GM10248 (cell line): ENCODE measurements around the gene PLAAT2.

Experiments
- CTCF ChIA-PET: fragments of 300-600 bp; sonication (Branson Sonifier 250); formaldehyde crosslinking; extraction: SDS; loops from one replicate; lab custom pipeline; 2021; ENCODE audit warnings: antibody characterized with exemption; lab: Yijun Ruan, JAX
- POLR2A ChIA-PET: fragments of 350-650 bp; sonication (Branson Sonifier 250); formaldehyde crosslinking; extraction: SDS; loops from one replicate; lab custom pipeline; 2020; ENCODE audit warnings: antibody characterized with exemption; lab: Yijun Ruan, JAX
- DNase-seq: peaks from one replicate; pipeline ENCODE4 v3.0.0; 2012; ENCODE audit errors: extremely low spot score
- CTCF ChIP-seq: IDR thresholded peaks from 2 replicates; pipeline ENCODE4 v1.5.1; 2012; ENCODE audit warnings: mild to moderate bottlenecking, low read depth; ENCODE audit errors: extremely low read depth, missing control alignments, control extremely low read depth

The PLAAT2 gene

DNA sequence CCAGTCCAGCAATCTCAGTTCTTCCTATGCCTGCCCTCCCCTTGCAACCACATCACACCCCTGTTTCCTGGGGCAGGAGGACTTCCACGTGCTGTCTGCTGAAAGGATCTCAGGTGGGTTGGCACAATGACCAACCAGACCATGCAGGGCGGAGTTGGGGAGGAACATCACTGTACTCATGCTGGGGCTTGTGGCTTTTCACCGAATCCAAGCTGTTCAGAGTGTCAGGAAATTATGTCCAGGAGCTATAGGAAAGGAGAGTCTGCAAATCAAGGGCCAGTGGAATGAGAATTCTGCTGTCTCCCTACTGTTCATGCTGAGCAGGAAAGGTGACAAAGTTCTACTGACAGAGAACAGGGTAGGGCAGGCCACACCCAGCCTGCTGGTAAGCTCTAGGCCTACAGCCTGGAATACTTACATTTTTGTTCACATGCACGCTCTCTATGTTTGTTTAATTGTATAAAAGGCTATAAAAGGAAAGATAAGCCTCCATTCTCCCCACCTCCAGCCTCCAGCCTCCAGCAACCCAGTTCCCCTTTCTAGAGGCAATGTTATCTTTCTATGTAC is 1.7 kb upstream of the PLAAT2 start:
- no peak for TF ChIP-seq CTCF
- ChIA-PET POLR2A (no interaction called here), CTCF (interaction anchor here (1.3 to 1.6 kb wide), 2 partner anchors 9 to 86 kb away, joined by 4 to 5 read pairs; no protein-coding TSS in a partner anchor)
- DNase-seq, result no peak

DNA sequence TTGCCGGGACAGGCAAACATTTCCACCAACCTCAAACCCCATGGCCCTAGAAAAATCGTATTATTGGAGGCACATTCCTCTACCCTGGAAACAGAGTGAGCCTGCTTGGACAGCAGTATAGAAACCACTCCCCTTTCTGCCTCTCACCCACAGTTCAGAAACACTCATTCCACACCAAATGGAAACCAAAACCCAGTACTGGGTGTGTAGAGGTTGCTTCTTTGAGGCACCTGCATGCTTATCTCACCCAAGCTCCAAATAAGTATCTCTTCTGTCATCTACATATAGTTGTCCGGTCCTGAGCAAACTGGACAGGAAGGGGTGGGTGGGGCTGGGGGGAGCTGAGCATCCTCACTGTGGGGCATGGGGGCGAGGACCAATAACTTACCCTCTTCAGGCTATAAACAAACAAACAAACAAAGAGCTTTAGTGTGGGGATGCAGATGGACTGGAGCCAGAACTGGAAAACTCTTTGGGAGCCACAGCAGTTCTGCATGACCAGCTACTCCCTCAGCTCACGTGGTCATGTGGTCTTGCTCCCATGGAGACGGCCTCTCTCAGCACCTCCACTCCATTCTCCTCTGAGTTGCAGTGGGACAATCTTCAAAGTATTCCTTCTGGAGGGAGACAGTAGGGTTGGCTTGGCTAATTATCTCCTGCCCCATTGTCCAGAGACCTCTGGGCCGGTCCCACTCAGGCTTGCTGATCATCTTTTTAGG is 1.0 kb upstream of the PLAAT2 start:
- POLR2A ChIA-PET, result no interaction called here
- no peak for TF ChIP-seq CTCF
- CTCF ChIA-PET, result interaction anchor here (0.9 to 1.9 kb wide), 6 partner anchors 10 to 1022 kb away, joined by 3 to 9 read pairs (median 4); partner anchors contain the start of gene PLAAT4
- DNase-seq, result peak; percentile 81

GRCh38 chr11:63560506-63561180 is 2.5 kb downstream of the PLAAT2 start:
- ChIA-PET POLR2A (no interaction called here), CTCF (interaction anchor here (1.2 to 1.7 kb wide), 2 partner anchors 13 to 27 kb away, joined by 3 to 4 read pairs; no protein-coding TSS in a partner anchor)
- TF ChIP-seq CTCF, result no peak
- no peak for DNase-seq

- DNase-seq, result no peak
- ChIA-PET POLR2A (interaction anchor here (0.5 to 0.6 kb wide), 2 partner anchors 380 to 433 kb away, joined by 3 to 5 read pairs; partner anchors contain the start of gene NAA40), CTCF (interaction anchor here (1.1 to 1.7 kb wide), 4 partner anchors 22 to 81 kb away, joined by 3 to 5 read pairs (median 4); partner anchors contain the start of gene PLAAT4)
- no peak for TF ChIP-seq CTCF
Observed at GRCh38 chr11:63558459-63559157, 4.6 kb downstream of the PLAAT2 start.

- CTCF ChIA-PET, result interaction anchor here (1.9 kb wide), 1 partner anchor 78 kb away, joined by 7 read pairs; no protein-coding TSS in a partner anchor
Observed at GRCh38 chr11:63557570-63557969, 5.6 kb downstream of the PLAAT2 start.

More at GRCh38 chr11:63557570-63557969, 5.6 kb downstream of the PLAAT2 start:
- POLR2A ChIA-PET, result no interaction called here
- TF ChIP-seq CTCF, result no peak
- no peak for DNase-seq
